Panc1 (cell line): ENCODE measurements around the gene RPL36. TPM values are rescaled to one million over a fixed set of nuclear protein-coding genes. Genes with fewer than 3 reads are reported as not detected.
A peak's percentile ranks its signal among the peaks of the same experiment; 100 is the strongest.

Experiments
- ATAC-seq: fragments of 200-7000 bp; cut with Tn5 transposase; 2 replicates; pipeline ENCODE4 v1.9.1; 2020; ENCODE audit warnings: mild to moderate bottlenecking, moderate library complexity
- BruUV-seq: library from RNA; stranded (reverse); fragments of 400-500 nt; replicated peaks from 2 replicates; lab custom pipeline; 2021; lab: Mats Ljungman, UMichigan
- CTCF ChIA-PET: fragments of 300-600 bp; sonication (Branson Sonifier 250); formaldehyde crosslinking; loops from one replicate; lab custom pipeline; 2022; ENCODE audit warnings: antibody characterized with exemption; lab: Charles Lee
- POLR2A ChIA-PET: fragments of 300-600 bp; sonication (Branson Sonifier 250); formaldehyde crosslinking; loops from one replicate; lab custom pipeline; 2022; ENCODE audit warnings: antibody characterized with exemption; lab: Charles Lee
- DNase-seq: peaks from one replicate; pipeline ENCODE4 v3.0.0-alpha.2; 2010; ENCODE audit warnings: low read depth, low spot score
- H3K27ac ChIP-seq: 2 replicates; pipeline ENCODE4 v1.5.1; 2011; ENCODE audit warnings: mild to moderate bottlenecking, low read length, inconsistent platforms
- H3K27me3 ChIP-seq: fragments of 200-500 bp; sonication (Bioruptor generic); 2 replicates; pipeline ENCODE4 v1.6.0; 2014; ENCODE audit warnings: low read length, inconsistent platforms; ENCODE audit not compliant: control insufficient read depth, insufficient read depth
- H3K36me3 ChIP-seq: fragments of 200-500 bp; sonication (Bioruptor generic); 2 replicates; pipeline ENCODE4 v1.5.1; 2014; ENCODE audit warnings: inconsistent platforms, mild to moderate bottlenecking, low read length, moderate library complexity; ENCODE audit not compliant: control insufficient read depth, insufficient read depth
- H3K4me1 ChIP-seq: 2 replicates; pipeline ENCODE4 v1.5.1; 2011; ENCODE audit warnings: inconsistent platforms, mild to moderate bottlenecking, low read length, moderate library complexity; ENCODE audit not compliant: control insufficient read depth, insufficient read depth
- H3K4me3 ChIP-seq, 2 experiments: 2 replicates each; pipeline ENCODE4 v1.5.1; 2011 to 2012; ENCODE audit warnings: low read depth in 2 of 2, low read length in 2 of 2, mild to moderate bottlenecking in 2 of 2, inconsistent platforms in 1 of 2, moderate library complexity in 1 of 2
- H3K9me3 ChIP-seq: fragments of 200-500 bp; sonication (Bioruptor generic); 2 replicates; pipeline ENCODE4 v1.5.1; 2014; ENCODE audit warnings: low read depth, mild to moderate bottlenecking, inconsistent platforms, low read length, moderate library complexity; ENCODE audit not compliant: control insufficient read depth, insufficient read depth
- POLR2AphosphoS5 ChIP-seq: IDR thresholded peaks from 2 replicates; pipeline ENCODE4 v1.6.1; 2012; ENCODE audit warnings: mild to moderate bottlenecking, low read depth, low read length, moderate library complexity
- SIN3A ChIP-seq: IDR thresholded peaks from 2 replicates; pipeline ENCODE4 v1.6.1; 2012; ENCODE audit warnings: low read depth, mild to moderate bottlenecking, low read length, moderate library complexity, borderline replicate concordance; ENCODE audit not compliant: insufficient read depth
- TCF7L2 ChIP-seq: IDR thresholded peaks from 2 replicates; pipeline ENCODE4 v1.6.1; 2011; ENCODE audit warnings: mild to moderate bottlenecking, low read depth, low read length, inconsistent platforms
- in situ Hi-C: cut with HindIII; loops from 2 replicates; pipeline ENCODE4 v1.10.0; 2016; ENCODE audit warnings: low sequenced_read_pairs, low pct_unique_long_range_greater_than_20kb
- intact Hi-C: fragments of 100-400 bp; cut with micrococcal nuclease; formaldehyde crosslinking; loops from one replicate; pipeline ENCODE4 v1.10.0; 2022; ENCODE audit not compliant: unreplicated experiment
- total RNA-seq: library from RNA; stranded (reverse); gene quantifications from one replicate; pipeline ENCODE4 v1.2.1, GENCODE V29; 2021; ENCODE audit not compliant: unreplicated experiment
- TF ChIP-seq, protein P1 (sequence below), 2 experiments: IDR thresholded peaks; 2 replicates each; pipeline ENCODE4 v1.6.1; 2011 to 2012; ENCODE audit warnings: low read depth in 2 of 2, control low read depth in 1 of 2, low read length in 1 of 2, mild to moderate bottlenecking in 1 of 2, moderate library complexity in 1 of 2; ENCODE audit not compliant: insufficient read depth in 1 of 2
- TF ChIP-seq, protein P2 (sequence below): fragments of 450-650 bp; IDR thresholded peaks from 2 replicates; pipeline ENCODE4 v1.5.1; 2017; ENCODE audit warnings: mild to moderate bottlenecking

RPL36 gene
- total RNA-seq, 1 experiment from 2014 or later, result 465 TPM

DNA sequence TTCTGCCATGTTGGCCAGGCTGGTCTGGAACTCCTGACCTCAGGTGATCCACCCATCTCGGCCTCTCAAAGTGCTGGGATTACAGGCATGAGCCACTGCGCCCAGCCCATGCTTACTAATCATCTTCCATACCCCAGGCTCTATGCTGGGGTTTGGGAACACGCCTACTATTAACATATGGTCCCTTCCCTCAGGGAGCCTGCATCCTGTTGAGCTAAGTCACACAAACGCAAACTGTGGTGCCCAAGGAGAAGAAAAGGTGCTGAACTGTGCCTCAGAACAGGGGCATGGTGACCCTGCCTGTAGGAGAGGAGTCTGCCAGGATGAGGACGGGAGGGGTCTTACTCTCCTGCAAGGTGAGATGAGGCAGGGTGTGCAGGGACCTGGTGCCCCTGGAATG, 15.4 kb upstream of the RPL36 start:
- TF ChIP-seq, protein P1, sequence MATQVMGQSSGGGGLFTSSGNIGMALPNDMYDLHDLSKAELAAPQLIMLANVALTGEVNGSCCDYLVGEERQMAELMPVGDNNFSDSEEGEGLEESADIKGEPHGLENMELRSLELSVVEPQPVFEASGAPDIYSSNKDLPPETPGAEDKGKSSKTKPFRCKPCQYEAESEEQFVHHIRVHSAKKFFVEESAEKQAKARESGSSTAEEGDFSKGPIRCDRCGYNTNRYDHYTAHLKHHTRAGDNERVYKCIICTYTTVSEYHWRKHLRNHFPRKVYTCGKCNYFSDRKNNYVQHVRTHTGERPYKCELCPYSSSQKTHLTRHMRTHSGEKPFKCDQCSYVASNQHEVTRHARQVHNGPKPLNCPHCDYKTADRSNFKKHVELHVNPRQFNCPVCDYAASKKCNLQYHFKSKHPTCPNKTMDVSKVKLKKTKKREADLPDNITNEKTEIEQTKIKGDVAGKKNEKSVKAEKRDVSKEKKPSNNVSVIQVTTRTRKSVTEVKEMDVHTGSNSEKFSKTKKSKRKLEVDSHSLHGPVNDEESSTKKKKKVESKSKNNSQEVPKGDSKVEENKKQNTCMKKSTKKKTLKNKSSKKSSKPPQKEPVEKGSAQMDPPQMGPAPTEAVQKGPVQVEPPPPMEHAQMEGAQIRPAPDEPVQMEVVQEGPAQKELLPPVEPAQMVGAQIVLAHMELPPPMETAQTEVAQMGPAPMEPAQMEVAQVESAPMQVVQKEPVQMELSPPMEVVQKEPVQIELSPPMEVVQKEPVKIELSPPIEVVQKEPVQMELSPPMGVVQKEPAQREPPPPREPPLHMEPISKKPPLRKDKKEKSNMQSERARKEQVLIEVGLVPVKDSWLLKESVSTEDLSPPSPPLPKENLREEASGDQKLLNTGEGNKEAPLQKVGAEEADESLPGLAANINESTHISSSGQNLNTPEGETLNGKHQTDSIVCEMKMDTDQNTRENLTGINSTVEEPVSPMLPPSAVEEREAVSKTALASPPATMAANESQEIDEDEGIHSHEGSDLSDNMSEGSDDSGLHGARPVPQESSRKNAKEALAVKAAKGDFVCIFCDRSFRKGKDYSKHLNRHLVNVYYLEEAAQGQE (IDR thresholded peaks at IDR 0.05; ENCODE audit: insufficient read depth in 1 of 2, low read depth in 2 of 2, low read length in 1 of 2), result no peak
- TF ChIP-seq, protein P2, sequence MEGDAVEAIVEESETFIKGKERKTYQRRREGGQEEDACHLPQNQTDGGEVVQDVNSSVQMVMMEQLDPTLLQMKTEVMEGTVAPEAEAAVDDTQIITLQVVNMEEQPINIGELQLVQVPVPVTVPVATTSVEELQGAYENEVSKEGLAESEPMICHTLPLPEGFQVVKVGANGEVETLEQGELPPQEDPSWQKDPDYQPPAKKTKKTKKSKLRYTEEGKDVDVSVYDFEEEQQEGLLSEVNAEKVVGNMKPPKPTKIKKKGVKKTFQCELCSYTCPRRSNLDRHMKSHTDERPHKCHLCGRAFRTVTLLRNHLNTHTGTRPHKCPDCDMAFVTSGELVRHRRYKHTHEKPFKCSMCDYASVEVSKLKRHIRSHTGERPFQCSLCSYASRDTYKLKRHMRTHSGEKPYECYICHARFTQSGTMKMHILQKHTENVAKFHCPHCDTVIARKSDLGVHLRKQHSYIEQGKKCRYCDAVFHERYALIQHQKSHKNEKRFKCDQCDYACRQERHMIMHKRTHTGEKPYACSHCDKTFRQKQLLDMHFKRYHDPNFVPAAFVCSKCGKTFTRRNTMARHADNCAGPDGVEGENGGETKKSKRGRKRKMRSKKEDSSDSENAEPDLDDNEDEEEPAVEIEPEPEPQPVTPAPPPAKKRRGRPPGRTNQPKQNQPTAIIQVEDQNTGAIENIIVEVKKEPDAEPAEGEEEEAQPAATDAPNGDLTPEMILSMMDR, result no peak
- TF ChIP-seq SIN3A, result no peak
- TF ChIP-seq TCF7L2, result no peak
- no peak for TF ChIP-seq POLR2AphosphoS5
- Histone ChIP-seq H3K9me3 (no peaks in the 10 kb centered on the region), H3K4me1 (no peaks in the 10 kb centered on the region), H3K27ac (no peak overlapping the region), H3K27me3 (no peaks in the 10 kb centered on the region), H3K4me3 (no peak overlapping the region), H3K36me3 (peaks cover under 1% of the 10 kb centered on the region; the same call in 1 of the 2 replicates)
- no TSS peak for BruUV-seq
- in situ Hi-C loops (no loop called here), intact Hi-C loops (no loop called here)
- POLR2A ChIA-PET, result interaction anchor here (0.5 kb wide), 1 partner anchor 14 kb away, joined by 4 read pairs; no protein-coding TSS in a partner anchor
- CTCF ChIA-PET, result interaction anchor here (0.5 kb wide), 1 partner anchor 846 kb away, joined by 4 read pairs; no protein-coding TSS in a partner anchor
- ATAC-seq, result no peak
- DNase-seq, result no peak

DNA sequence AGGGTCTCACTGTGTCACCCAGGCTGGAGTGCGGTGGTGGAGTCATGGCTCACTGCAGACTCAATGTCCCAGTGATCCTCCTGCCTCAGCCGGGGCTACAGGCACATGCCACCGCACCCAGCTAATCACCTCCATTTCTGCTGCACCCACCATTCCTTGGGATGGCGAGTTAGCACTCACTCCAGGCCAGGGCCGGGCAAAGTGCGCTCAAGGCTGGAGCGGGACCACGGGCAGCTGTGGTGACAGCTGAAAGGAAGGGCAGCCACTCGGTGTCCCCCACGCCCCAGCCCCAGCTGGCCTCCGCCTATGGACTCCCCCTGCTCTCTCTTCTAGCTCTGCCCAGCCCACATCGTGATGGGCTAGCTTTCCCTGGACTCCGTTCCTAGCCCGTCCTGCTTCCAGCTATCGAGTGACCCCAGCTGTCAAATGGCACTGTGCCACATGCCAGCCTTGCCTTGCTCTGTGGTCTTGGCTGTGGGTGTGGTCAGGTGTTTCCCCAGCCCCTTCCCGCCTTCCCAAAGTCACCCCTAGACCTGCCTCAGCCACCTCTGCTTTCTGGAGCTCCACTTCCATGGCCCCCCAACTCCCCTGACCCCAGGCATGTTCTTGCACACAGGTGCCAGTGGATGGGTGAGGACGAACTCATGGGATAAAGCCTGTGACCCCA, 13.9 kb upstream of the RPL36 start:
- TF ChIP-seq POLR2AphosphoS5 (0 out of 2 replicates have a peak, but pooled peaks have one; percentile 28), SIN3A (no peak)
- ATAC-seq (no peak), DNase-seq (no peak)
- Histone ChIP-seq H3K36me3 (peaks cover 5% of the 10 kb centered on the region; the same call in 1 of the 2 replicates), H3K9me3 (no peaks in the 10 kb centered on the region), H3K27me3 (no peaks in the 10 kb centered on the region), H3K4me3 (no peak overlapping the region), H3K4me1 (no peaks in the 10 kb centered on the region), H3K27ac (no peak overlapping the region)
- BruUV-seq, result no TSS peak
- in situ Hi-C loops, result no loop called here
- intact Hi-C loops, result no loop called here
- ChIA-PET CTCF (no interaction called here), POLR2A (no interaction called here)

DNA sequence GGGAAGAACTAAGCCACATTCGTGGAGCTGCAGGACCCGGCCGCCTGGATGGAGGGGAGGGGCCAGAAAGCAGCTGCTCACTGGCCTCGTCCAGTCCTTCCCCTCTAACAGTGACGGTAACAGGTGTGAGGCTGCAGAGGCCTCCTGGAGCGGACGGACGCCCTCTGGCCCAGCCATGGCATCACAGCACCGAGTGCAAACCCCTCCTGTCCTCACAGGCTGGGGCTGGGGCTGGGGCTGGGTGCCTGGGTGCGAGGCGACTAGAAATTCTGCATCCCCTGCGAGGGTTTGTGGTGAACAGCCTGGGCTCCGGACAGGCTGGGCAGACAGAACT, 13.4 kb upstream of the RPL36 start:
- ChIA-PET POLR2A (no interaction called here), CTCF (no interaction called here)
- in situ Hi-C loops (no loop called here), intact Hi-C loops (no loop called here)
- ATAC-seq (no peak), DNase-seq (no peak)
- H3K4me1 ChIP-seq, result no peaks in the 10 kb centered on the region
- H3K36me3 ChIP-seq, result peaks cover 5% of the 10 kb centered on the region; the same call in 1 of the 2 replicates
- H3K27me3 ChIP-seq, result no peaks in the 10 kb centered on the region
- no TSS peak for BruUV-seq
- no peak overlapping the region for H3K4me3 ChIP-seq
- no peak overlapping the region for H3K27ac ChIP-seq
- no peaks in the 10 kb centered on the region for H3K9me3 ChIP-seq
- TF ChIP-seq, protein P2, result no peak
- no peak for TF ChIP-seq SIN3A
- TF ChIP-seq POLR2AphosphoS5, result no peak
- no peak for TF ChIP-seq TCF7L2
- TF ChIP-seq, protein P1 (IDR thresholded peaks at IDR 0.05; ENCODE audit: insufficient read depth in 1 of 2, low read depth in 2 of 2, low read length in 1 of 2), result no peak
